Measurements from ENCODE around the gene SNX32. TPM values are rescaled to one million over a fixed set of nuclear protein-coding genes. Genes with fewer than 3 reads are reported as not detected.
A peak's percentile ranks its signal among the peaks of the same experiment; 100 is the strongest.

The SNX32 gene
- total and polyA plus RNA-seq, 2 of the 13 experiments (the other 11 are each of a cell fraction or from before 2014, with no cell fraction given), result 0.09 to 0.34 TPM

DNA sequence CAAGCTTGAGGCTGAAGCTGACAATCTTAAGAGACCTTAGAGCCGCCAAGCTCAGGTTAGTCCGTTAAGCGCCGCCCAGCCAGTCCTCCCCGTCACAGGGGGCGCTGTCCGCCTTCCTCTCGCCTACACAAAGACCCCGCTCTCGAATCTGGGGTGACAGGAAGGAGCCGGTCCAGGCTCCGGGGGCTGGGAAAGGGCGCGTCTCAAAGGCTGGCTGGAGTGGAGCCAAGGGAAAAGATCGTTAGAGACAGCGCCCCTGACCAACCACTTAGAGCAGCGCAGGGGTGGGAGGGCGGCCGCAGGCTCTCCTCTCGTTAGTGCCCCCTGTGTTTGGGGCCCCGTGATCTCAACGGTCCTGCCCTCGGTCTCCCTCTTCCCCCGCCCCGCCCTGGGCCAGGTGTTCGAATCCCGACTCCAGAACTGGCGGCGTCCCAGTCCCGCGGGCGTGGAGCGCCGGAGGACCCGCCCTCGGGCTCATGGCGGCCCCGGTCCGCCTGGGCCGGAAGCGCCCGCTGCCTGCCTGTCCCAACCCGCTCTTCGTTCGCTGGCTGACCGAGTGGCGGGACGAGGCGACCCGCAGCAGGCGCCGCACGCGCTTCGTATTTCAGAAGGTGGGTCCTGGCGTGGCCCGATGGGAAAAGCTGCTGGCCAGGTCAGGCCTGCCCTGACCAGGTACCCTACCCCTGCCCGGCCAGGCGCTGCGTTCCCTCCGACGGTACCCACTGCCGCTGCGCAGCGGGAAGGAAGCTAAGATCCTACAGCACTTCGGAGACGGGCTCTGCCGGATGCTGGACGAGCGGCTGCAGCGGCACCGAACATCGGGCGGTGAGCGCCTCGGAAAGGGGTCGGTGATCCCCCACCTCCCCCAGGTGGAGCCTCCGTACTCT is 26.8 kb downstream of the SNX32 start, which contains the start of gene MUS81 (continued):
- peak; percentile 69; the same call in 1 of the 2 replicates for TF ChIP-seq HOXA5 (CRISPR knock-in tag; IDR thresholded peaks at IDR 0.05)
- TF ChIP-seq EEA1 (CRISPR knock-in tag; IDR thresholded peaks at IDR 0.05; ENCODE audit: borderline replicate concordance), result no peak; the same call in 1 of the 2 replicates
- no peak for TF ChIP-seq ZNF24 (IDR thresholded peaks at IDR 0.05)
- TF ChIP-seq, protein P1, sequence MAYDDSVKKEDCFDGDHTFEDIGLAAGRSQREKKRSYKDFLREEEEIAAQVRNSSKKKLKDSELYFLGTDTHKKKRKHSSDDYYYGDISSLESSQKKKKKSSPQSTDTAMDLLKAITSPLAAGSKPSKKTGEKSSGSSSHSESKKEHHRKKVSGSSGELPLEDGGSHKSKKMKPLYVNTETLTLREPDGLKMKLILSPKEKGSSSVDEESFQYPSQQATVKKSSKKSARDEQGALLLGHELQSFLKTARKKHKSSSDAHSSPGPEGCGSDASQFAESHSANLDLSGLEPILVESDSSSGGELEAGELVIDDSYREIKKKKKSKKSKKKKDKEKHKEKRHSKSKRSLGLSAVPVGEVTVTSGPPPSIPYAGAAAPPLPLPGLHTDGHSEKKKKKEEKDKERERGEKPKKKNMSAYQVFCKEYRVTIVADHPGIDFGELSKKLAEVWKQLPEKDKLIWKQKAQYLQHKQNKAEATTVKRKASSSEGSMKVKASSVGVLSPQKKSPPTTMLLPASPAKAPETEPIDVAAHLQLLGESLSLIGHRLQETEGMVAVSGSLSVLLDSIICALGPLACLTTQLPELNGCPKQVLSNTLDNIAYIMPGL (CRISPR knock-in tag; IDR thresholded peaks at IDR 0.05; ENCODE audit: borderline replicate concordance in 1 of 2, low read depth in 1 of 2), result peak; percentile 97
- no peak for TF ChIP-seq FOXA1 (IDR thresholded peaks at IDR 0.05)
- TF ChIP-seq FOXA1 (CRISPR knock-in tag; IDR thresholded peaks at IDR 0.05), result peak; percentile 21; the same call in 1 of the 2 replicates
- TF ChIP-seq, protein P2, sequence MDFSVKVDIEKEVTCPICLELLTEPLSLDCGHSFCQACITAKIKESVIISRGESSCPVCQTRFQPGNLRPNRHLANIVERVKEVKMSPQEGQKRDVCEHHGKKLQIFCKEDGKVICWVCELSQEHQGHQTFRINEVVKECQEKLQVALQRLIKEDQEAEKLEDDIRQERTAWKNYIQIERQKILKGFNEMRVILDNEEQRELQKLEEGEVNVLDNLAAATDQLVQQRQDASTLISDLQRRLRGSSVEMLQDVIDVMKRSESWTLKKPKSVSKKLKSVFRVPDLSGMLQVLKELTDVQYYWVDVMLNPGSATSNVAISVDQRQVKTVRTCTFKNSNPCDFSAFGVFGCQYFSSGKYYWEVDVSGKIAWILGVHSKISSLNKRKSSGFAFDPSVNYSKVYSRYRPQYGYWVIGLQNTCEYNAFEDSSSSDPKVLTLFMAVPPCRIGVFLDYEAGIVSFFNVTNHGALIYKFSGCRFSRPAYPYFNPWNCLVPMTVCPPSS (IDR thresholded peaks at IDR 0.05), result no peak
- TF ChIP-seq, protein P3, sequence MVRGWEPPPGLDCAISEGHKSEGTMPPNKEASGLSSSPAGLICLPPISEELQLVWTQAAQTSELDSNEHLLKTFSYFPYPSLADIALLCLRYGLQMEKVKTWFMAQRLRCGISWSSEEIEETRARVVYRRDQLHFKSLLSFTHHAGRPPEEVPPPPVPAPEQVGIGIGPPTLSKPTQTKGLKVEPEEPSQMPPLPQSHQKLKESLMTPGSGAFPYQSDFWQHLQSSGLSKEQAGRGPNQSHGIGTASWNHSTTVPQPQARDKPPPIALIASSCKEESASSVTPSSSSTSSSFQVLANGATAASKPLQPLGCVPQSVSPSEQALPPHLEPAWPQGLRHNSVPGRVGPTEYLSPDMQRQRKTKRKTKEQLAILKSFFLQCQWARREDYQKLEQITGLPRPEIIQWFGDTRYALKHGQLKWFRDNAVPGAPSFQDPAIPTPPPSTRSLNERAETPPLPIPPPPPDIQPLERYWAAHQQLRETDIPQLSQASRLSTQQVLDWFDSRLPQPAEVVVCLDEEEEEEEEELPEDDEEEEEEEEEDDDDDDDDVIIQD (CRISPR knock-in tag; IDR thresholded peaks at IDR 0.05; ENCODE audit: low read depth), result no peak
- no peak for TF ChIP-seq RAD51 (IDR thresholded peaks at IDR 0.05; ENCODE audit: borderline replicate concordance)
- TF ChIP-seq, protein P4, sequence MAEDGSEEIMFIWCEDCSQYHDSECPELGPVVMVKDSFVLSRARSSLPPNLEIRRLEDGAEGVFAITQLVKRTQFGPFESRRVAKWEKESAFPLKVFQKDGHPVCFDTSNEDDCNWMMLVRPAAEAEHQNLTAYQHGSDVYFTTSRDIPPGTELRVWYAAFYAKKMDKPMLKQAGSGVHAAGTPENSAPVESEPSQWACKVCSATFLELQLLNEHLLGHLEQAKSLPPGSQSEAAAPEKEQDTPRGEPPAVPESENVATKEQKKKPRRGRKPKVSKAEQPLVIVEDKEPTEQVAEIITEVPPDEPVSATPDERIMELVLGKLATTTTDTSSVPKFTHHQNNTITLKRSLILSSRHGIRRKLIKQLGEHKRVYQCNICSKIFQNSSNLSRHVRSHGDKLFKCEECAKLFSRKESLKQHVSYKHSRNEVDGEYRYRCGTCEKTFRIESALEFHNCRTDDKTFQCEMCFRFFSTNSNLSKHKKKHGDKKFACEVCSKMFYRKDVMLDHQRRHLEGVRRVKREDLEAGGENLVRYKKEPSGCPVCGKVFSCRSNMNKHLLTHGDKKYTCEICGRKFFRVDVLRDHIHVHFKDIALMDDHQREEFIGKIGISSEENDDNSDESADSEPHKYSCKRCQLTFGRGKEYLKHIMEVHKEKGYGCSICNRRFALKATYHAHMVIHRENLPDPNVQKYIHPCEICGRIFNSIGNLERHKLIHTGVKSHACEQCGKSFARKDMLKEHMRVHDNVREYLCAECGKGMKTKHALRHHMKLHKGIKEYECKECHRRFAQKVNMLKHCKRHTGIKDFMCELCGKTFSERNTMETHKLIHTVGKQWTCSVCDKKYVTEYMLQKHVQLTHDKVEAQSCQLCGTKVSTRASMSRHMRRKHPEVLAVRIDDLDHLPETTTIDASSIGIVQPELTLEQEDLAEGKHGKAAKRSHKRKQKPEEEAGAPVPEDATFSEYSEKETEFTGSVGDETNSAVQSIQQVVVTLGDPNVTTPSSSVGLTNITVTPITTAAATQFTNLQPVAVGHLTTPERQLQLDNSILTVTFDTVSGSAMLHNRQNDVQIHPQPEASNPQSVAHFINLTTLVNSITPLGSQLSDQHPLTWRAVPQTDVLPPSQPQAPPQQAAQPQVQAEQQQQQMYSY (CRISPR knock-in tag; IDR thresholded peaks at IDR 0.05), result peak; percentile 91
- TF ChIP-seq ZNF296 (CRISPR knock-in tag; conservative IDR thresholded peaks at IDR 0.05), result no peak
- TF ChIP-seq CCDC6 (CRISPR knock-in tag; IDR thresholded peaks at IDR 0.05), result no peak
- TF ChIP-seq NR3C1 (CRISPR knock-in tag; IDR thresholded peaks at IDR 0.05), result no peak
- no peak for TF ChIP-seq ZNF652 (CRISPR knock-in tag; IDR thresholded peaks at IDR 0.05; ENCODE audit: borderline replicate concordance, low read depth)
- TF ChIP-seq ETV5 (CRISPR knock-in tag; IDR thresholded peaks at IDR 0.05; ENCODE audit: borderline replicate concordance), result peak; percentile 75
- no peak for TF ChIP-seq SIX1 (CRISPR knock-in tag; IDR thresholded peaks at IDR 0.05; ENCODE audit: borderline replicate concordance)
- TF ChIP-seq ZNF383 (CRISPR knock-in tag; IDR thresholded peaks at IDR 0.05; ENCODE audit: borderline replicate concordance), result no peak
- no peak for TF ChIP-seq ZNF710 (CRISPR knock-in tag; IDR thresholded peaks at IDR 0.05; ENCODE audit: borderline replicate concordance)
